ENCODE data around the gene MATCAP1. TPM values are rescaled to one million over a fixed set of nuclear protein-coding genes. Genes with fewer than 3 reads are reported as not detected.

The MATCAP1 gene
- total RNA-seq, 1 experiment from 2014 or later, result 36.5 TPM

DNA sequence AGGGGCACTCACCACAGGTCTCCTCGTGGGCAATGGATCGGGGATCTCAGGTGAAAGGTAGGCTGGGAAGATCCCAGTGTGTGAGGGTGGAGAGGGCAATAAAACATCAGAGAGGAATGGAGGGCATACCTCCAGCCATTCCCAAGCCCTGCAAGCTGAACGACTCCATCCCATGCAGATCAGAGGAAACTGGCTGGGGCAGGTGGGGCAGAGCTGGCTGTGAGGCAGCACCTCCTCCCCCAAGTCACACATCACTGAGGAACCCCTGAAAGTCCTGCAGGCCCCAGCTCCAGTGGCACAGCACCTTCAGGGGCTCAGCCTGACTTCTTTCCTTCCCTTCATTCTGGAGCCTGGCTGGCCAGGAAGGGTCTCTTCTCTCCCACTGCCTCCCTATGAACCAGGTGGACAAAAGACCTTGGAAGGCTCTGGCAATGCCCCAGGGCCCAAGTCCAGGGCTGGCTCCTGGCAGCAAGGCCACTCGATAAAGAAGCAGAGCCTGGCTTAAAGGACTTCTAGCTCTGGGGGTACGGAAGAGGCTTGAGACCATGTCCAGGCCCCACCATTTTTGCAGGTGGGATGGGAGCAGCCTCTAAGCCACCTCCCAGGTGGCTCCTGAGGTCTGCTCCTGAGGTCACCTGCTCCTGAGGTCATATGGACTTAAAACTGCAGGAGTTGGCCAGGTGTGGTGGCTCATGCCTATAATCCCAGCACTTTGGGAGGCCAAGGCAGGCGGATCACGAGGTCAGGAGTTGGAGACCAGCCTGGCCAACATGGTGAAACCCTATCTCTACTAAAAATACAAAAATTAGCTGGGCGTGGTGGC lies 29.6 kb upstream of the MATCAP1 start:
- no peaks in the 10 kb centered on the region for H3K4me1 Mint-ChIP-seq (ENCODE audit: low read depth, unreplicated experiment)
- H3K27ac Mint-ChIP-seq (ENCODE audit: unreplicated experiment), result no peak overlapping the region
- H3K36me3 Mint-ChIP-seq (ENCODE audit: insufficient read depth, unreplicated experiment), result no peaks in the 10 kb centered on the region
- CTCF ChIA-PET, result no interaction called here
- intact Hi-C loops (cut with micrococcal nuclease; ENCODE audit: unreplicated experiment), result no loop called here
- TF ChIP-seq, protein P1, sequence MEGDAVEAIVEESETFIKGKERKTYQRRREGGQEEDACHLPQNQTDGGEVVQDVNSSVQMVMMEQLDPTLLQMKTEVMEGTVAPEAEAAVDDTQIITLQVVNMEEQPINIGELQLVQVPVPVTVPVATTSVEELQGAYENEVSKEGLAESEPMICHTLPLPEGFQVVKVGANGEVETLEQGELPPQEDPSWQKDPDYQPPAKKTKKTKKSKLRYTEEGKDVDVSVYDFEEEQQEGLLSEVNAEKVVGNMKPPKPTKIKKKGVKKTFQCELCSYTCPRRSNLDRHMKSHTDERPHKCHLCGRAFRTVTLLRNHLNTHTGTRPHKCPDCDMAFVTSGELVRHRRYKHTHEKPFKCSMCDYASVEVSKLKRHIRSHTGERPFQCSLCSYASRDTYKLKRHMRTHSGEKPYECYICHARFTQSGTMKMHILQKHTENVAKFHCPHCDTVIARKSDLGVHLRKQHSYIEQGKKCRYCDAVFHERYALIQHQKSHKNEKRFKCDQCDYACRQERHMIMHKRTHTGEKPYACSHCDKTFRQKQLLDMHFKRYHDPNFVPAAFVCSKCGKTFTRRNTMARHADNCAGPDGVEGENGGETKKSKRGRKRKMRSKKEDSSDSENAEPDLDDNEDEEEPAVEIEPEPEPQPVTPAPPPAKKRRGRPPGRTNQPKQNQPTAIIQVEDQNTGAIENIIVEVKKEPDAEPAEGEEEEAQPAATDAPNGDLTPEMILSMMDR (IDR thresholded peaks at IDR 0.05; ENCODE audit: unreplicated experiment), result no peak
- no peak for DNase-seq
- peaks cover 41% of the 10 kb centered on the region for H3K27me3 Mint-ChIP-seq (ENCODE audit: unreplicated experiment)
- no peaks in the 10 kb centered on the region for H3K9me3 Mint-ChIP-seq (ENCODE audit: low read depth, unreplicated experiment)
- H3K4me3 Mint-ChIP-seq (ENCODE audit: low read depth, unreplicated experiment), result no peak overlapping the region
- no TSS peak for BruUV-seq (replicated peaks)

DNA sequence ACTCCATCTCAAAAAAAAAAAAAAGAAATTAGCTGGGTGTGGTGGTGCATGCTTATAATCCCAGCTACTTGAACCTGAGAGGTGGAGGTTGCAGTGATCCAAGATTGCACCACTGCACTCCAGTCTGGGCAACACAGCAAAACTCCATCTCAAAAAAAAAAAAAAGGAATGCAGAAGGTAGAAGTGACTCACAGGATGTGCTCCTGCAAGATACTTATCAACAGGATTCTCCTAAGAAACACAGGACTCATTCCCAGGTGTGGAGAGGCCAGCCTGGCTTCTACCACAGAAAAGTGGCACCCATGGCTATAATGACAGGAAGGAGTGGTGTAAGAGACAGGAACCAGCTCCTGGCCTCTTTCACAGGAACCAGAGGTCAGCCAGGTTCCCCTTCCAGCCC lies 29.0 kb upstream of the MATCAP1 start:
- intact Hi-C loops (cut with micrococcal nuclease; ENCODE audit: unreplicated experiment), result no loop called here
- no TSS peak for BruUV-seq (replicated peaks)
- TF ChIP-seq, protein P1 (IDR thresholded peaks at IDR 0.05; ENCODE audit: unreplicated experiment), result no peak
- no peak for DNase-seq
- H3K27ac Mint-ChIP-seq (ENCODE audit: unreplicated experiment), result no peak overlapping the region
- H3K27me3 Mint-ChIP-seq (ENCODE audit: unreplicated experiment), result peaks cover 38% of the 10 kb centered on the region
- no peaks in the 10 kb centered on the region for H3K9me3 Mint-ChIP-seq (ENCODE audit: low read depth, unreplicated experiment)
- H3K36me3 Mint-ChIP-seq (ENCODE audit: insufficient read depth, unreplicated experiment), result peaks cover 2% of the 10 kb centered on the region
- H3K4me3 Mint-ChIP-seq (ENCODE audit: low read depth, unreplicated experiment), result no peak overlapping the region
- CTCF ChIA-PET, result interaction anchor here (0.7 kb wide), 1 partner anchor 327 kb away, joined by 3 read pairs; no protein-coding TSS in a partner anchor
- no peaks in the 10 kb centered on the region for H3K4me1 Mint-ChIP-seq (ENCODE audit: low read depth, unreplicated experiment)

DNA sequence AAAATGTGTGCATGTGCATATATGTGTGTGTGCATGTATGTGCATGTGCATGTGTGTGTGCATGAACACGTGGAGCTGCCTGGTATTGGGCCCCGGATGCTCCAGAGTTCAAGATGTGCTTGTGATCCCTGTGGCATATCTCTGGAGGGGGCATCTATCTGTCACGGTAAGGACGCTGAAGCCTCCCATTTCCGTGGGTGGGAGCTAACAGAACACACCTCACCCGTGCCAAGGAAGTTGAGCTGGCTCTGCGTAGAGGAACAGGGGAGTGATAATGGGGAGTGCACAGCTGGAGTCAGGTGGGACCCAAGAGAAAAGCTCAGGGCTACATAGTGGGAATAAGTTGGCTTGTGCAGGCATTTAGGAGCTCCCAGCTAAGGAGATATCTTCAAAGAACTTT lies 27.9 kb upstream of the MATCAP1 start:
- Mint-ChIP-seq H3K36me3 (ENCODE audit: insufficient read depth, unreplicated experiment) (peaks cover 9% of the 10 kb centered on the region), H3K27me3 (ENCODE audit: unreplicated experiment) (peaks cover 28% of the 10 kb centered on the region), H3K9me3 (ENCODE audit: low read depth, unreplicated experiment) (no peaks in the 10 kb centered on the region), H3K27ac (ENCODE audit: unreplicated experiment) (no peak overlapping the region), H3K4me1 (ENCODE audit: low read depth, unreplicated experiment) (no peaks in the 10 kb centered on the region), H3K4me3 (ENCODE audit: low read depth, unreplicated experiment) (no peak overlapping the region)
- CTCF ChIA-PET, result no interaction called here
- intact Hi-C loops (cut with micrococcal nuclease; ENCODE audit: unreplicated experiment), result no loop called here
- BruUV-seq (replicated peaks), result no TSS peak
- TF ChIP-seq, protein P1 (IDR thresholded peaks at IDR 0.05; ENCODE audit: unreplicated experiment), result no peak
- no peak for DNase-seq

DNA sequence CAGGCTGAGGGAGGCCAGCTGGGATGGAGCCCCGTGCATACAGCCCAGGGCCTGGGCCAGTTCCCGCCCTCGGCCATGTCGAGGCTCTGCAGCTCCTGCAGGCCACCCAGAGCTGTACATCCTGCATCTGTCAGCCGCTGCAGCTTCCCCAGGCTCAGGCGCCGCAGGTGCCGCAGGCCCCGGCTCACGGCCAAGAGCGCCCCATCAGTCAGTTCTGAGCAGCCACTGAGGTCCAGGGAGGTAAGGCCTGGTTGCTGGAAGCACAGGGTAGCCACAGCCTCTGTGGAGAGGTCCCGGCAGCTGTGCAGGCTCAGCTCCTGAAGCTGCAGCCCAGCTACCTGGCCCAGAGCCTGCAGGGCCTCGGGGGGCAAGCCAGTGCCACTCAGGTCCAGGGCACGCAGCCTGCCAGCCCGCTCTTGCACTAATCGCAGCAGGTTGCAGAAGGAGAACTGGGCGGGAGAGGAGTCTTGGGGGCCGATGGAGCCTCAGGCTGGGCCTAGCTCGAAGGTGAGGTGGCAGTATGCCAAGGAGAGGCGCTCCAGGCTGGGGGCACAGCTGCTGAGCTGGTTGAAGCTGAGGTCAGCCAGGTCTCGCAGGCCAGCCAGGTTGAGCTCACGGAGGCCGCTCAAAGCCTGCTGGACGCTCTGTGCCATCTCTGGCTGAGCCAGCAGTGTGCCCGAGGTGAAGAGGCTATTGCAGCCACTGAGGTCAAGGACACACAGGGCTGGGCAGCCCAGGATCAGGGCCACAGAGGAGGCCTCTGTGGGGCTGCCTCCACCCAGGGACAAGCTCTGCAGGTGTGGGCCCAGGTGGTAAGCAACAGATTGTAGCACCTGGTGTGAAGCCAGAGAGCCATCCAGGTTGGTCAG lies 26.5 kb upstream of the MATCAP1 start:
- no peak overlapping the region for H3K4me3 Mint-ChIP-seq (ENCODE audit: low read depth, unreplicated experiment)
- DNase-seq, result no peak
- CTCF ChIA-PET, result no interaction called here
- peaks cover 14% of the 10 kb centered on the region for H3K27me3 Mint-ChIP-seq (ENCODE audit: unreplicated experiment)
- BruUV-seq (replicated peaks), result no TSS peak
- no peaks in the 10 kb centered on the region for H3K4me1 Mint-ChIP-seq (ENCODE audit: low read depth, unreplicated experiment)
- H3K27ac Mint-ChIP-seq (ENCODE audit: unreplicated experiment), result no peak overlapping the region
- H3K36me3 Mint-ChIP-seq (ENCODE audit: insufficient read depth, unreplicated experiment), result peaks cover 14% of the 10 kb centered on the region
- no peaks in the 10 kb centered on the region for H3K9me3 Mint-ChIP-seq (ENCODE audit: low read depth, unreplicated experiment)
- TF ChIP-seq, protein P1 (IDR thresholded peaks at IDR 0.05; ENCODE audit: unreplicated experiment), result no peak
- intact Hi-C loops (cut with micrococcal nuclease; ENCODE audit: unreplicated experiment), result no loop called here

Data from Calu3 (cell line).